Activated effector memory CD4-positive, alpha-beta T cell treated with Interleukin-2 at 50 U/mL for 16 hours (primary cell): ENCODE data around the gene TXLNG.
"Not testable (repeated sequence)": the region's sequence is repeated elsewhere in the genome, so short reads cannot be mapped to it uniquely, and the experiment has no call there.

ENCODE experiments used
- DNase-seq: peaks from one replicate; pipeline ENCODE4 v3.0.0-alpha.2; 2020

Gene TXLNG

GRCh38 chrX:16786139-16786790 is at the start of gene TXLNG:
Gene TXLNG, plus strand, starts transcription at chrX:16786466. Its CDS starts 22 bp downstream, at chrX:16786488.
- DNase-seq, result peak; percentile 91

GRCh38 chrX:16737024-16737423 is 49.2 kb upstream of the TXLNG start:
- DNase-seq, result no peak

GRCh38 chrX:16739574-16739973 is 46.7 kb upstream of the TXLNG start:
- DNase-seq, result no peak

- no peak for DNase-seq
Observed at GRCh38 chrX:16743604-16744325, 42.5 kb upstream of the TXLNG start.

- no peak for DNase-seq
Observed at GRCh38 chrX:16745102-16745501, 41.2 kb upstream of the TXLNG start.

- DNase-seq, result no peak
Observed at GRCh38 chrX:16745659-16746058, 40.6 kb upstream of the TXLNG start.

- DNase-seq, result no peak
Observed at GRCh38 chrX:16748425-16748824, 37.8 kb upstream of the TXLNG start.

- DNase-seq, result no peak
Observed at GRCh38 chrX:16750136-16750535, 36.1 kb upstream of the TXLNG start.

GRCh38 chrX:16754019-16754418 is 32.2 kb upstream of the TXLNG start:
- DNase-seq, result no peak

GRCh38 chrX:16756724-16757123 is 29.5 kb upstream of the TXLNG start:
- DNase-seq, result no peak

- not testable (repeated sequence) for DNase-seq
Observed at GRCh38 chrX:16761500-16761899, 24.8 kb upstream of the TXLNG start.

- no peak for DNase-seq
Observed at GRCh38 chrX:16762579-16762978, 23.7 kb upstream of the TXLNG start.

- no peak for DNase-seq
Observed at GRCh38 chrX:16765594-16765993, 20.7 kb upstream of the TXLNG start.

GRCh38 chrX:16770970-16771482 is 15.2 kb upstream of the TXLNG start:
- no peak for DNase-seq

GRCh38 chrX:16771483-16772398 is 14.5 kb upstream of the TXLNG start:
- DNase-seq, result no peak

- DNase-seq, result no peak
Observed at GRCh38 chrX:16772460-16772859, 13.8 kb upstream of the TXLNG start.

- no peak for DNase-seq
Observed at GRCh38 chrX:16774746-16775145, 11.5 kb upstream of the TXLNG start.

- no peak for DNase-seq
Observed at GRCh38 chrX:16778545-16778944, 7.7 kb upstream of the TXLNG start.

GRCh38 chrX:16778993-16779392 is 7.3 kb upstream of the TXLNG start:
- DNase-seq, result no peak

- not testable (repeated sequence) for DNase-seq
Observed at GRCh38 chrX:16779815-16780214, 6.5 kb upstream of the TXLNG start.

GRCh38 chrX:16783452-16783851 is 2.8 kb upstream of the TXLNG start:
- no peak for DNase-seq

GRCh38 chrX:16784440-16784839 is 1.8 kb upstream of the TXLNG start:
- DNase-seq, result not testable (repeated sequence)
